HEK293 (cell line): Measurements from ENCODE around the gene GNPDA2.

Experiments
- CTCF ChIA-PET: fragments of 350-600 bp; formaldehyde crosslinking; extraction: SDS; loops from one replicate; lab custom pipeline; 2021; ENCODE audit warnings: antibody characterized with exemption; lab: Yijun Ruan, JAX
- POLR2A ChIA-PET: fragments of 300-600 bp; formaldehyde crosslinking; extraction: SDS; loops from one replicate; lab custom pipeline; 2020; ENCODE audit warnings: antibody characterized with exemption, inconsistent platforms; lab: Yijun Ruan, JAX
- H3K27ac ChIP-seq: fragments of 200-500 bp; sonication (Bioruptor generic); 2 replicates; pipeline ENCODE4 v1.5.1; 2014; ENCODE audit warnings: low read depth, low read length, control low read depth, inconsistent platforms; ENCODE audit errors: extremely low read depth
- H3K36me3 ChIP-seq, 2 experiments: fragments of 200-500 bp in 1 of 2; sonication (Bioruptor generic) in 1 of 2; 1 replicate in 1 of 2; 2 replicates in 1 of 2; pipeline ENCODE4 v1.5.1; 2014 to 2017; ENCODE audit warnings: inconsistent platforms in 2 of 2, low read length in 2 of 2; ENCODE audit not compliant: control insufficient read depth in 2 of 2, insufficient read depth in 1 of 2
- H3K4me1 ChIP-seq: fragments of 200-500 bp; sonication (Bioruptor generic); 2 replicates; pipeline ENCODE4 v1.5.1; 2014; ENCODE audit warnings: mild to moderate bottlenecking, low read length, inconsistent platforms; ENCODE audit not compliant: control insufficient read depth, insufficient read depth
- H3K4me3 ChIP-seq: 2 replicates; pipeline ENCODE4 v1.5.1; 2011; ENCODE audit warnings: low read depth, mild to moderate bottlenecking, control low read depth, low read length, moderate library complexity
- H3K9me3 ChIP-seq: fragments of 200-500 bp; sonication (Bioruptor generic); 2 replicates; pipeline ENCODE4 v1.5.1; 2014; ENCODE audit warnings: low read depth, low read length, inconsistent platforms; ENCODE audit not compliant: control insufficient read depth, insufficient read depth
- KLF7 ChIP-seq: fragments of 450-650 bp; formaldehyde crosslinking; IDR thresholded peaks from 2 replicates; pipeline ENCODE4 v1.5.1; 2016; ENCODE audit warnings: missing biosample characterization, missing genetic modification characterization, borderline replicate concordance
- MYNN ChIP-seq: fragments of 450-650 bp; formaldehyde crosslinking; IDR thresholded peaks from 2 replicates; pipeline ENCODE4 v1.5.1; 2016; ENCODE audit warnings: missing biosample characterization, missing genetic modification characterization, borderline replicate concordance
- RBAK ChIP-seq: fragments of 450-650 bp; formaldehyde crosslinking; IDR thresholded peaks from 2 replicates; pipeline ENCODE4 v1.5.1; 2016; ENCODE audit warnings: missing biosample characterization, missing genetic modification characterization
- SCRT1 ChIP-seq: fragments of 450-650 bp; formaldehyde crosslinking; IDR thresholded peaks from 2 replicates; pipeline ENCODE4 v1.5.1; 2016; ENCODE audit warnings: missing biosample characterization, missing genetic modification characterization, borderline replicate concordance
- SP3 ChIP-seq: fragments of 450-650 bp; formaldehyde crosslinking; IDR thresholded peaks from 2 replicates; pipeline ENCODE4 v1.5.1; 2016; ENCODE audit warnings: missing biosample characterization, missing genetic modification characterization
- YY1 ChIP-seq: fragments of 450-650 bp; formaldehyde crosslinking; IDR thresholded peaks from 2 replicates; pipeline ENCODE4 v1.5.1; 2018; ENCODE audit warnings: missing biosample characterization, missing genetic modification characterization
- ZFP37 ChIP-seq: fragments of 450-650 bp; formaldehyde crosslinking; IDR thresholded peaks from 2 replicates; pipeline ENCODE4 v1.5.1; 2016; ENCODE audit warnings: missing biosample characterization, missing genetic modification characterization
- ZNF169 ChIP-seq: fragments of 450-650 bp; formaldehyde crosslinking; IDR thresholded peaks from 2 replicates; pipeline ENCODE4 v1.5.1; 2016; ENCODE audit warnings: missing biosample characterization, missing genetic modification characterization
- ZNF202 ChIP-seq: fragments of 450-650 bp; formaldehyde crosslinking; IDR thresholded peaks from 2 replicates; pipeline ENCODE4 v1.5.1; 2016; ENCODE audit warnings: missing biosample characterization, missing genetic modification characterization, borderline replicate concordance
- ZNF24 ChIP-seq: fragments of 450-650 bp; formaldehyde crosslinking; IDR thresholded peaks from 2 replicates; pipeline ENCODE4 v1.5.1; 2016; ENCODE audit warnings: missing biosample characterization, missing genetic modification characterization
- ZNF366 ChIP-seq: fragments of 450-650 bp; formaldehyde crosslinking; conservative IDR thresholded peaks from 2 replicates; pipeline ENCODE4 v1.5.1; 2016; ENCODE audit warnings: missing biosample characterization, missing genetic modification characterization
- ZNF404 ChIP-seq: fragments of 450-650 bp; formaldehyde crosslinking; IDR thresholded peaks from 2 replicates; pipeline ENCODE4 v1.5.1; 2017; ENCODE audit warnings: missing biosample characterization, missing genetic modification characterization
- ZNF510 ChIP-seq: fragments of 450-650 bp; formaldehyde crosslinking; IDR thresholded peaks from 2 replicates; pipeline ENCODE4 v1.5.1; 2018; ENCODE audit warnings: mild to moderate bottlenecking, missing genetic modification characterization, missing biosample characterization; ENCODE audit not compliant: insufficient replicate concordance
- ZNF521 ChIP-seq: fragments of 450-650 bp; formaldehyde crosslinking; IDR thresholded peaks from 2 replicates; pipeline ENCODE4 v1.5.1; 2017; ENCODE audit warnings: missing biosample characterization, mild to moderate bottlenecking, missing genetic modification characterization
- ZNF585B ChIP-seq: fragments of 450-650 bp; formaldehyde crosslinking; IDR thresholded peaks from 2 replicates; pipeline ENCODE4 v1.5.1; 2016; ENCODE audit warnings: missing biosample characterization, missing genetic modification characterization
- ZNF707 ChIP-seq: fragments of 450-650 bp; formaldehyde crosslinking; IDR thresholded peaks from 2 replicates; pipeline ENCODE4 v1.5.1; 2016; ENCODE audit warnings: missing biosample characterization, missing genetic modification characterization
- ZNF837 ChIP-seq: fragments of 450-650 bp; formaldehyde crosslinking; IDR thresholded peaks from 2 replicates; pipeline ENCODE4 v1.5.1; 2016; ENCODE audit warnings: missing biosample characterization, missing genetic modification characterization
- TF ChIP-seq, protein P1 (sequence below): fragments of 450-650 bp; formaldehyde crosslinking; IDR thresholded peaks from 2 replicates; pipeline ENCODE4 v1.5.1; 2016; ENCODE audit warnings: missing biosample characterization, missing genetic modification characterization
- TF ChIP-seq, protein P2 (sequence below): fragments of 450-650 bp; formaldehyde crosslinking; IDR thresholded peaks from 2 replicates; pipeline ENCODE4 v1.5.1; 2016; ENCODE audit warnings: missing biosample characterization, missing genetic modification characterization
- TF ChIP-seq, protein P3 (sequence below): fragments of 450-650 bp; formaldehyde crosslinking; IDR thresholded peaks from 2 replicates; pipeline ENCODE4 v1.5.1; 2017; ENCODE audit warnings: missing biosample characterization, missing genetic modification characterization
- TF ChIP-seq, protein P4 (sequence below): fragments of 450-650 bp; formaldehyde crosslinking; IDR thresholded peaks from 2 replicates; pipeline ENCODE4 v1.5.1; 2016; ENCODE audit warnings: missing biosample characterization, missing genetic modification characterization, low read depth
- TF ChIP-seq, protein P5 (sequence below): fragments of 450-650 bp; formaldehyde crosslinking; IDR thresholded peaks from 2 replicates; pipeline ENCODE4 v1.5.1; 2016; ENCODE audit warnings: missing biosample characterization, missing genetic modification characterization
- TF ChIP-seq, protein P6 (sequence below): sonication (generic); formaldehyde crosslinking; IDR thresholded peaks from 2 replicates; pipeline ENCODE4 v1.8.1; 2022; ENCODE audit warnings: mild to moderate bottlenecking, moderate library complexity, missing genetic modification reagents

Gene GNPDA2

DNA sequence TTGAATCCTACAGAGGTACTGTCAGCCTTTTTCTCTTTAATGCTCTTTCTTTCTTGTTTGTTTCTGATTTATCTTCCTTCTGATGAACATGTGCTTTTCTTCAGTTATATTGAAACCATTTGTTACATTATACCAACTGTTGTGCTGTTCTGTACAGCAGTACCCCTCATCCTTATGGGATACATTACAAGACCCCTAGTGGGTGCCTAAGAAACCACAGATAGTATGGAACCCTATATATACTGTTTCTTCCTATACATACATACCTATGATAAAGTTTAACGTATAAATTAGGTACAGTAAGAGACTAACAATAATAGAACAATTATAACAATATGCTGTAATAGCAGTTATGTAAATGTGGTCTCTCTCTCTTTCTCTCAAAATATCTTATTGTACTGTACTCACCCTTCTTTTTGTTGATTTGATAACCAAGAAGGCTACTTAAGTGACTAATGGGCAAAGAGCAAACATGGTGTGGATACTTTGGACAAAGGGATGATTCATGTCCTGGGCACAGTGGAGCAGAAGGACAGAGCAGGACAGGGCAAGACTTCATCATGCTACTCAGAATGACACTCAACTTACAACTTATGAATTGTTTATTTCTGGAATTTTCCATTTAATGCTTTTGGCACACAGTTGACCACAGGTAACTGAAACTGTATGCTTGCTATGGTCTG lies 64.3 kb downstream of the GNPDA2 start (continued):
- no peak for TF ChIP-seq MYNN (tag by site-specific recombination)
- TF ChIP-seq ZNF521 (tag by site-specific recombination): no peak
- no peak for TF ChIP-seq ZNF202 (tag by site-specific recombination)
- TF ChIP-seq, protein P1, sequence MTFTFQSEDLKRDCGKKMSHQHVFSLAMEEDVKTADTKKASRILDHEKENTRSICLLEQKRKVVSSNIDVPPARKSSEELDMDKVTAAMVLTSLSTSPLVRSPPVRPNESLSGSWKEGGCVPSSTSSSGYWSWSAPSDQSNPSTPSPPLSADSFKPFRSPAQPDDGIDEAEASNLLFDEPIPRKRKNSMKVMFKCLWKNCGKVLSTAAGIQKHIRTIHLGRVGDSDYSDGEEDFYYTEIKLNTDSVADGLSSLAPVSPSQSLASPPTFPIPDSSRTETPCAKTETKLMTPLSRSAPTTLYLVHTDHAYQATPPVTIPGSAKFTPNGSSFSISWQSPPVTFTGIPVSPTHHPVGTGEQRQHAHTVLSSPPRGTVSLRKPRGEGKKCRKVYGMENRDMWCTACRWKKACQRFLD: no peak
- TF ChIP-seq, protein P2, sequence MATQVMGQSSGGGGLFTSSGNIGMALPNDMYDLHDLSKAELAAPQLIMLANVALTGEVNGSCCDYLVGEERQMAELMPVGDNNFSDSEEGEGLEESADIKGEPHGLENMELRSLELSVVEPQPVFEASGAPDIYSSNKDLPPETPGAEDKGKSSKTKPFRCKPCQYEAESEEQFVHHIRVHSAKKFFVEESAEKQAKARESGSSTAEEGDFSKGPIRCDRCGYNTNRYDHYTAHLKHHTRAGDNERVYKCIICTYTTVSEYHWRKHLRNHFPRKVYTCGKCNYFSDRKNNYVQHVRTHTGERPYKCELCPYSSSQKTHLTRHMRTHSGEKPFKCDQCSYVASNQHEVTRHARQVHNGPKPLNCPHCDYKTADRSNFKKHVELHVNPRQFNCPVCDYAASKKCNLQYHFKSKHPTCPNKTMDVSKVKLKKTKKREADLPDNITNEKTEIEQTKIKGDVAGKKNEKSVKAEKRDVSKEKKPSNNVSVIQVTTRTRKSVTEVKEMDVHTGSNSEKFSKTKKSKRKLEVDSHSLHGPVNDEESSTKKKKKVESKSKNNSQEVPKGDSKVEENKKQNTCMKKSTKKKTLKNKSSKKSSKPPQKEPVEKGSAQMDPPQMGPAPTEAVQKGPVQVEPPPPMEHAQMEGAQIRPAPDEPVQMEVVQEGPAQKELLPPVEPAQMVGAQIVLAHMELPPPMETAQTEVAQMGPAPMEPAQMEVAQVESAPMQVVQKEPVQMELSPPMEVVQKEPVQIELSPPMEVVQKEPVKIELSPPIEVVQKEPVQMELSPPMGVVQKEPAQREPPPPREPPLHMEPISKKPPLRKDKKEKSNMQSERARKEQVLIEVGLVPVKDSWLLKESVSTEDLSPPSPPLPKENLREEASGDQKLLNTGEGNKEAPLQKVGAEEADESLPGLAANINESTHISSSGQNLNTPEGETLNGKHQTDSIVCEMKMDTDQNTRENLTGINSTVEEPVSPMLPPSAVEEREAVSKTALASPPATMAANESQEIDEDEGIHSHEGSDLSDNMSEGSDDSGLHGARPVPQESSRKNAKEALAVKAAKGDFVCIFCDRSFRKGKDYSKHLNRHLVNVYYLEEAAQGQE (tag by site-specific recombination): no peak
- no peak for TF ChIP-seq ZNF404 (tag by site-specific recombination)
- TF ChIP-seq, protein P3, sequence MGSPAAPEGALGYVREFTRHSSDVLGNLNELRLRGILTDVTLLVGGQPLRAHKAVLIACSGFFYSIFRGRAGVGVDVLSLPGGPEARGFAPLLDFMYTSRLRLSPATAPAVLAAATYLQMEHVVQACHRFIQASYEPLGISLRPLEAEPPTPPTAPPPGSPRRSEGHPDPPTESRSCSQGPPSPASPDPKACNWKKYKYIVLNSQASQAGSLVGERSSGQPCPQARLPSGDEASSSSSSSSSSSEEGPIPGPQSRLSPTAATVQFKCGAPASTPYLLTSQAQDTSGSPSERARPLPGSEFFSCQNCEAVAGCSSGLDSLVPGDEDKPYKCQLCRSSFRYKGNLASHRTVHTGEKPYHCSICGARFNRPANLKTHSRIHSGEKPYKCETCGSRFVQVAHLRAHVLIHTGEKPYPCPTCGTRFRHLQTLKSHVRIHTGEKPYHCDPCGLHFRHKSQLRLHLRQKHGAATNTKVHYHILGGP (tag by site-specific recombination): no peak
- no peak for TF ChIP-seq ZNF24

DNA sequence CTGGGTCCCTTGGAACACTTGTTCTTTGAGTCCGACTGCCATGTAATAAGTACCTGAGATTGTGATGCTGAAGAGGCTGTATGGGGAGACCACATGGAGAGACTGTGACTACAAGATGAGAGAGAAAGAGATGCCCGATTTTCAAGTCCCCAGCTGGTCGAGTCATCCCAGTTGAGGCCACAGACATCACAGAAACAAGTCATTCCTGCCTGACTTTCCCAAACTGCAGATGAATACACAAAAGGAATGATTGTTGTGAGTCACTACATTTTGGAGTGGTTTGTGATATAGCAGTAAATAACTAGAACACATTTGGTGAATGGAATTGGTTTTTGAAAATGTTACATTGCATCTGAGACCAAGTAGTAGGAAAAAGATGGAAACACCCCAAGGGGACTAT lies 66.0 kb downstream of the GNPDA2 start:
- CTCF ChIA-PET: no interaction called here
- H3K9me3 ChIP-seq: no peaks in the 10 kb centered on the region
- no peak overlapping the region for H3K27ac ChIP-seq
- H3K4me3 ChIP-seq: no peak overlapping the region
- H3K36me3 ChIP-seq: no peaks in the 10 kb centered on the region
- POLR2A ChIA-PET: no interaction called here
- H3K4me1 ChIP-seq: no peaks in the 10 kb centered on the region
- TF ChIP-seq ZNF510 (tag by site-specific recombination) (no peak), KLF7 (tag by site-specific recombination) (no peak), RBAK (tag by site-specific recombination) (no peak), SCRT1 (no peak), YY1 (tag by site-specific recombination) (no peak), SP3 (tag by site-specific recombination) (no peak), ZNF585B (tag by site-specific recombination) (no peak), ZNF707 (no peak), ZNF837 (tag by site-specific recombination) (no peak), ZFP37 (tag by site-specific recombination) (no peak), ZNF169 (tag by site-specific recombination) (no peak), ZNF366 (no peak)
- TF ChIP-seq, protein P4, sequence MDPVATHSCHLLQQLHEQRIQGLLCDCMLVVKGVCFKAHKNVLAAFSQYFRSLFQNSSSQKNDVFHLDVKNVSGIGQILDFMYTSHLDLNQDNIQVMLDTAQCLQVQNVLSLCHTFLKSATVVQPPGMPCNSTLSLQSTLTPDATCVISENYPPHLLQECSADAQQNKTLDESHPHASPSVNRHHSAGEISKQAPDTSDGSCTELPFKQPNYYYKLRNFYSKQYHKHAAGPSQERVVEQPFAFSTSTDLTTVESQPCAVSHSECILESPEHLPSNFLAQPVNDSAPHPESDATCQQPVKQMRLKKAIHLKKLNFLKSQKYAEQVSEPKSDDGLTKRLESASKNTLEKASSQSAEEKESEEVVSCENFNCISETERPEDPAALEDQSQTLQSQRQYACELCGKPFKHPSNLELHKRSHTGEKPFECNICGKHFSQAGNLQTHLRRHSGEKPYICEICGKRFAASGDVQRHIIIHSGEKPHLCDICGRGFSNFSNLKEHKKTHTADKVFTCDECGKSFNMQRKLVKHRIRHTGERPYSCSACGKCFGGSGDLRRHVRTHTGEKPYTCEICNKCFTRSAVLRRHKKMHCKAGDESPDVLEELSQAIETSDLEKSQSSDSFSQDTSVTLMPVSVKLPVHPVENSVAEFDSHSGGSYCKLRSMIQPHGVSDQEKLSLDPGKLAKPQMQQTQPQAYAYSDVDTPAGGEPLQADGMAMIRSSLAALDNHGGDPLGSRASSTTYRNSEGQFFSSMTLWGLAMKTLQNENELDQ (tag by site-specific recombination): no peak
- TF ChIP-seq, protein P5, sequence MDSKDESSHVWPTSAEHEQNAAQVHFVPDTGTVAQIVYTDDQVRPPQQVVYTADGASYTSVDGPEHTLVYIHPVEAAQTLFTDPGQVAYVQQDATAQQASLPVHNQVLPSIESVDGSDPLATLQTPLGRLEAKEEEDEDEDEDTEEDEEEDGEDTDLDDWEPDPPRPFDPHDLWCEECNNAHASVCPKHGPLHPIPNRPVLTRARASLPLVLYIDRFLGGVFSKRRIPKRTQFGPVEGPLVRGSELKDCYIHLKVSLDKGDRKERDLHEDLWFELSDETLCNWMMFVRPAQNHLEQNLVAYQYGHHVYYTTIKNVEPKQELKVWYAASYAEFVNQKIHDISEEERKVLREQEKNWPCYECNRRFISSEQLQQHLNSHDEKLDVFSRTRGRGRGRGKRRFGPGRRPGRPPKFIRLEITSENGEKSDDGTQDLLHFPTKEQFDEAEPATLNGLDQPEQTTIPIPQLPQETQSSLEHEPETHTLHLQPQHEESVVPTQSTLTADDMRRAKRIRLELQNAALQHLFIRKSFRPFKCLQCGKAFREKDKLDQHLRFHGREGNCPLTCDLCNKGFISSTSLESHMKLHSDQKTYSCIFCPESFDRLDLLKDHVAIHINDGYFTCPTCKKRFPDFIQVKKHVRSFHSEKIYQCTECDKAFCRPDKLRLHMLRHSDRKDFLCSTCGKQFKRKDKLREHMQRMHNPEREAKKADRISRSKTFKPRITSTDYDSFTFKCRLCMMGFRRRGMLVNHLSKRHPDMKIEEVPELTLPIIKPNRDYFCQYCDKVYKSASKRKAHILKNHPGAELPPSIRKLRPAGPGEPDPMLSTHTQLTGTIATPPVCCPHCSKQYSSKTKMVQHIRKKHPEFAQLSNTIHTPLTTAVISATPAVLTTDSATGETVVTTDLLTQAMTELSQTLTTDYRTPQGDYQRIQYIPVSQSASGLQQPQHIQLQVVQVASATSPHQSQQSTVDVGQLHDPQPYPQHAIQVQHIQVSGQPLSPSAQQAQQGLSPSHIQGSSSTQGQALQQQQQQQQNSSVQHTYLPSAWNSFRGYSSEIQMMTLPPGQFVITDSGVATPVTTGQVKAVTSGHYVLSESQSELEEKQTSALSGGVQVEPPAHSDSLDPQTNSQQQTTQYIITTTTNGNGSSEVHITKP (tag by site-specific recombination): no peak
- TF ChIP-seq, protein P6, sequence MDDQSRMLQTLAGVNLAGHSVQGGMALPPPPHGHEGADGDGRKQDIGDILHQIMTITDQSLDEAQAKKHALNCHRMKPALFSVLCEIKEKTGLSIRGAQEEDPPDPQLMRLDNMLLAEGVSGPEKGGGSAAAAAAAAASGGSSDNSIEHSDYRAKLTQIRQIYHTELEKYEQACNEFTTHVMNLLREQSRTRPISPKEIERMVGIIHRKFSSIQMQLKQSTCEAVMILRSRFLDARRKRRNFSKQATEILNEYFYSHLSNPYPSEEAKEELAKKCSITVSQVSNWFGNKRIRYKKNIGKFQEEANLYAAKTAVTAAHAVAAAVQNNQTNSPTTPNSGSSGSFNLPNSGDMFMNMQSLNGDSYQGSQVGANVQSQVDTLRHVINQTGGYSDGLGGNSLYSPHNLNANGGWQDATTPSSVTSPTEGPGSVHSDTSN (CRISPR knock-in tag): no peak
